ENCODE data around the gene CPTP.

- TF ChIP-seq POLR2A (IDR thresholded peaks at IDR 0.05) (no peak), CTCF (IDR thresholded peaks at IDR 0.05) (peak; percentile 47 to 69 (median 62))
Measured at GRCh38 chr1:1291548-1292441, 32.8 kb upstream of the CPTP start.

Data from heart left ventricle (tissue), 13 donors.